ENCODE data around the gene TRIM28. TPM values are rescaled to one million over a fixed set of nuclear protein-coding genes. Genes with fewer than 3 reads are reported as not detected.
A peak's percentile ranks its signal among the peaks of the same experiment; 100 is the strongest.
"Not testable (repeated sequence)": the region's sequence is repeated elsewhere in the genome, so short reads cannot be mapped to it uniquely, and the experiment has no call there.

The TRIM28 gene
- total RNA-seq, 1 donor from 2014 or later, result 351 TPM

- no peak overlapping the region for H3K27ac ChIP-seq (ENCODE audit: low read depth, low read length)
- Mint-ChIP-seq H3K4me1 (ENCODE audit: low read depth, unreplicated experiment) (no peaks in the 10 kb centered on the region), H3K9me3 (ENCODE audit: unreplicated experiment) (no peaks in the 10 kb centered on the region), H3K36me3 (ENCODE audit: low read depth, unreplicated experiment) (no peaks in the 10 kb centered on the region), H3K4me3 (ENCODE audit: unreplicated experiment) (no peak overlapping the region), H3K27me3 (ENCODE audit: low read depth, unreplicated experiment) (peaks cover 17% of the 10 kb centered on the region), H3K27ac (ENCODE audit: unreplicated experiment) (no peak overlapping the region)
- H3K4me1 ChIP-seq (ENCODE audit: insufficient read depth, low read length), result no peaks in the 10 kb centered on the region
- H2AFZ ChIP-seq (ENCODE audit: low read depth, low read length), result no peak overlapping the region
- H3K79me2 ChIP-seq (ENCODE audit: insufficient read depth, low read length), result no peaks in the 10 kb centered on the region
- no peaks in the 10 kb centered on the region for H3K36me3 ChIP-seq (ENCODE audit: insufficient read depth, low read length)
- H3K9ac ChIP-seq (ENCODE audit: low read length), result no peak overlapping the region
- H3K4me3 ChIP-seq (ENCODE audit: insufficient read depth, low read depth, low read length), result no peak overlapping the region
- no peaks in the 10 kb centered on the region for H4K20me1 ChIP-seq (ENCODE audit: insufficient read depth, low read length)
- TF ChIP-seq CTCF (IDR thresholded peaks at IDR 0.05; ENCODE audit: insufficient read depth, low read depth, low read length), result no peak
- TF ChIP-seq EZH2 (IDR thresholded peaks at IDR 0.05; ENCODE audit: insufficient read depth, low read length), result no peak
- DNase-seq (ENCODE audit: low read depth), result no peak
- H3K27me3 ChIP-seq (ENCODE audit: insufficient read depth, low read length), result peaks cover 10% of the 10 kb centered on the region
- no peak for FAIRE-seq
- H3K9me3 ChIP-seq (ENCODE audit: insufficient read depth, low read depth, low read length), result no peaks in the 10 kb centered on the region
- no peak overlapping the region for H3K4me2 ChIP-seq (ENCODE audit: low read length)
Measured at GRCh38 chr19:58536852-58537798, 6.7 kb upstream of the TRIM28 start.

- Histone ChIP-seq H3K27ac (ENCODE audit: low read depth, low read length) (no peak overlapping the region), H3K4me1 (ENCODE audit: insufficient read depth, low read length) (peaks cover 1% of the 10 kb centered on the region), H3K4me2 (ENCODE audit: low read length) (peak overlapping the region; percentile 77), H3K4me3 (ENCODE audit: insufficient read depth, low read depth, low read length) (peak overlapping the region; percentile 28), H2AFZ (ENCODE audit: low read depth, low read length) (peak overlapping the region; percentile 73), H4K20me1 (ENCODE audit: insufficient read depth, low read length) (no peaks in the 10 kb centered on the region), H3K27me3 (ENCODE audit: insufficient read depth, low read length) (peaks cover 14% of the 10 kb centered on the region), H3K9ac (ENCODE audit: low read length) (no peak overlapping the region), H3K9me3 (ENCODE audit: insufficient read depth, low read depth, low read length) (no peaks in the 10 kb centered on the region), H3K79me2 (ENCODE audit: insufficient read depth, low read length) (no peaks in the 10 kb centered on the region), H3K36me3 (ENCODE audit: insufficient read depth, low read length) (no peaks in the 10 kb centered on the region)
- peaks cover 19% of the 10 kb centered on the region for H3K27me3 Mint-ChIP-seq (ENCODE audit: low read depth, unreplicated experiment)
- no peaks in the 10 kb centered on the region for H3K9me3 Mint-ChIP-seq (ENCODE audit: unreplicated experiment)
- peak overlapping the region; percentile 67 for H3K4me3 Mint-ChIP-seq (ENCODE audit: unreplicated experiment)
- TF ChIP-seq CTCF (IDR thresholded peaks at IDR 0.05; ENCODE audit: insufficient read depth, low read depth, low read length) (no peak), EZH2 (IDR thresholded peaks at IDR 0.05; ENCODE audit: insufficient read depth, low read length) (peak; percentile 86)
- no peak for DNase-seq (ENCODE audit: low read depth)
- FAIRE-seq, result no peak
- no peak overlapping the region for H3K27ac Mint-ChIP-seq (ENCODE audit: unreplicated experiment)
- H3K4me1 Mint-ChIP-seq (ENCODE audit: low read depth, unreplicated experiment), result no peaks in the 10 kb centered on the region
- no peaks in the 10 kb centered on the region for H3K36me3 Mint-ChIP-seq (ENCODE audit: low read depth, unreplicated experiment)
Measured at GRCh38 chr19:58538257-58539168, 5.4 kb upstream of the TRIM28 start.

- H3K4me2 ChIP-seq (ENCODE audit: low read length); H3K4me3 ChIP-seq (ENCODE audit: insufficient read depth, low read depth, low read length); H3K9me3 ChIP-seq (ENCODE audit: insufficient read depth, low read depth, low read length); DNase-seq (ENCODE audit: low read depth); H3K9me3 Mint-ChIP-seq (ENCODE audit: unreplicated experiment); H3K4me1 ChIP-seq (ENCODE audit: insufficient read depth, low read length); H3K4me3 Mint-ChIP-seq (ENCODE audit: unreplicated experiment); H3K27ac Mint-ChIP-seq (ENCODE audit: unreplicated experiment); H3K4me1 Mint-ChIP-seq (ENCODE audit: low read depth, unreplicated experiment); H3K9ac ChIP-seq (ENCODE audit: low read length); FAIRE-seq; H3K36me3 Mint-ChIP-seq (ENCODE audit: low read depth, unreplicated experiment); H3K27ac ChIP-seq (ENCODE audit: low read depth, low read length); H2AFZ ChIP-seq (ENCODE audit: low read depth, low read length); H3K36me3 ChIP-seq (ENCODE audit: insufficient read depth, low read length); H3K79me2 ChIP-seq (ENCODE audit: insufficient read depth, low read length); H4K20me1 ChIP-seq (ENCODE audit: insufficient read depth, low read length): not testable (repeated sequence)
- H3K27me3 Mint-ChIP-seq (ENCODE audit: low read depth, unreplicated experiment), result peaks cover 19% of the 10 kb centered on the region
- peaks cover 14% of the 10 kb centered on the region for H3K27me3 ChIP-seq (ENCODE audit: insufficient read depth, low read length)
Measured at GRCh38 chr19:58539169-58539559, 4.7 kb upstream of the TRIM28 start.

DNA sequence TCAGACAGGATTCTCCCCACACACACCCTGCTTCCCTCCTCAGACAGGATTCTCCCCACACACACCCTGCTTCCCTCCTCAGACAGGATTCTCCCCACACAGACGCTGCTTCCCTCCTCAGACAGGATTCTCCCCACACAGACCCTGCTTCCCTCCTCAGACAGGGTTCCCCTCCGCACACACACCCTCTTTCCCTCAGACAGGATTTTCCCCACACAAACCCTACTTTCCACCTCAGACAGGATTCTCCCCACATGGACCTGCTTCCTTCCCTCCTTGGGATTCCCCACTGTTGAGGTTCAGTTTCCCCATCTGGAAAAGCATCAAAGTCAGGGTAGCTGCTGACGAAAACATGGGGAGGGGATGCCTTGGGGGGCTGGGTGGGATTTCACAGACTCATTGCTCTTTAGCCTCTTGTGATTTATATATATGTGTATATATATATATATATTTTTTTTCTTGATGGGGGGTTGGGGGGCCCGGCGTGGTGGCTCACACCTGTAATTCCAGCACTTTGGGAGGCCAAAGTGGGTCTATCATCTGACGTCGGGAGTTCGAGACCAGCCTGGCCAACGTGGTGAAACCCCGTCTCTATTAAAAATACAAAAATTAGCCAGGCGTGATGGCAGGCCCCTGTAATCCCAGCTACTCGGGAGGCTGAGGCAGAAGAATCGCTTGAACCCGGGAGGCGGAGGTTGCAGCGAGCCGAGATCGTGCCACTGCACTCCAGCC lies 1.1 kb upstream of the TRIM28 start:
- not testable (repeated sequence) for H3K4me3 ChIP-seq (ENCODE audit: insufficient read depth, low read depth, low read length); H3K4me2 ChIP-seq (ENCODE audit: low read length); H3K27ac ChIP-seq (ENCODE audit: low read depth, low read length)

More for the DNA sequence above, 1.1 kb upstream of the TRIM28 start:
- not testable (repeated sequence) for H3K27ac Mint-ChIP-seq (ENCODE audit: unreplicated experiment); H3K9ac ChIP-seq (ENCODE audit: low read length); H3K4me3 Mint-ChIP-seq (ENCODE audit: unreplicated experiment); H3K9me3 ChIP-seq (ENCODE audit: insufficient read depth, low read depth, low read length); H3K9me3 Mint-ChIP-seq (ENCODE audit: unreplicated experiment); DNase-seq (ENCODE audit: low read depth); FAIRE-seq; H2AFZ ChIP-seq (ENCODE audit: low read depth, low read length); H3K36me3 ChIP-seq (ENCODE audit: insufficient read depth, low read length); H3K36me3 Mint-ChIP-seq (ENCODE audit: low read depth, unreplicated experiment)
- H3K27me3 ChIP-seq (ENCODE audit: insufficient read depth, low read length), result peaks cover 14% of the 10 kb centered on the region
- peaks cover 16% of the 10 kb centered on the region for H3K4me1 ChIP-seq (ENCODE audit: insufficient read depth, low read length)
- peaks cover 17% of the 10 kb centered on the region for H3K27me3 Mint-ChIP-seq (ENCODE audit: low read depth, unreplicated experiment)
- peaks cover 32% of the 10 kb centered on the region for H3K79me2 ChIP-seq (ENCODE audit: insufficient read depth, low read length)
- H4K20me1 ChIP-seq (ENCODE audit: insufficient read depth, low read length), result peaks cover 32% of the 10 kb centered on the region
- peaks cover 17% of the 10 kb centered on the region for H3K4me1 Mint-ChIP-seq (ENCODE audit: low read depth, unreplicated experiment)
